WI38 (cell line): Measurements from ENCODE around the gene UBE2Q1.

Source experiments
- H3K4me3 ChIP-seq: 2 replicates; pipeline ENCODE4 v1.5.1; 2011; ENCODE audit warnings: low read depth, mild to moderate bottlenecking, control low read depth, low read length
- CTCF ChIP-seq: IDR thresholded peaks from 2 replicates; pipeline ENCODE4 v1.5.1; 2012; ENCODE audit warnings: low read depth, mild to moderate bottlenecking, control low read depth, low read length

UBE2Q1 gene

GRCh38 chr1:154586641-154587040 is 28.2 kb upstream of the UBE2Q1 start:
- H3K4me3 ChIP-seq, result no peak overlapping the region
- TF ChIP-seq CTCF, result no peak

GRCh38 chr1:154586231-154586630 is 27.8 kb upstream of the UBE2Q1 start:
- no peak for TF ChIP-seq CTCF
- H3K4me3 ChIP-seq, result no peak overlapping the region

- no peak for TF ChIP-seq CTCF
- H3K4me3 ChIP-seq, result no peak overlapping the region
These were observed 26.0 kb upstream of the UBE2Q1 start for GRCh38 chr1:154584267-154584994.

- TF ChIP-seq CTCF, result no peak
- no peak overlapping the region for H3K4me3 ChIP-seq
These were observed 25.3 kb upstream of the UBE2Q1 start for GRCh38 chr1:154583773-154584172.

- H3K4me3 ChIP-seq, result no peak overlapping the region
- no peak for TF ChIP-seq CTCF
These were observed 24.4 kb upstream of the UBE2Q1 start for GRCh38 chr1:154582885-154583284.

GRCh38 chr1:154581766-154582165 is 23.3 kb upstream of the UBE2Q1 start:
- TF ChIP-seq CTCF, result no peak
- H3K4me3 ChIP-seq, result no peak overlapping the region

GRCh38 chr1:154579374-154579773 is 20.9 kb upstream of the UBE2Q1 start:
- no peak for TF ChIP-seq CTCF
- H3K4me3 ChIP-seq, result no peak overlapping the region
